Activated naive CD8-positive, alpha-beta T cell (primary cell): Measurements from ENCODE around the gene PPM1H.

Source experiments
- H3K27ac Mint-ChIP-seq: one replicate; pipeline ENCODE4 v1.8.0; 2021; ENCODE audit warnings: mixed read lengths
- H3K27me3 Mint-ChIP-seq: one replicate; pipeline ENCODE4 v1.8.0; 2021; ENCODE audit warnings: mixed read lengths
- H3K36me3 Mint-ChIP-seq: one replicate; pipeline ENCODE4 v1.8.0; 2021; ENCODE audit warnings: mixed read lengths
- H3K4me1 Mint-ChIP-seq: one replicate; pipeline ENCODE4 v1.8.0; 2021; ENCODE audit warnings: low read depth, mixed read lengths
- H3K4me3 Mint-ChIP-seq: one replicate; pipeline ENCODE4 v1.8.0; 2021; ENCODE audit warnings: mild to moderate bottlenecking, mixed read lengths
- H3K9me3 Mint-ChIP-seq: one replicate; pipeline ENCODE4 v1.8.0; 2021; ENCODE audit warnings: low read depth, mixed read lengths

The PPM1H gene

DNA sequence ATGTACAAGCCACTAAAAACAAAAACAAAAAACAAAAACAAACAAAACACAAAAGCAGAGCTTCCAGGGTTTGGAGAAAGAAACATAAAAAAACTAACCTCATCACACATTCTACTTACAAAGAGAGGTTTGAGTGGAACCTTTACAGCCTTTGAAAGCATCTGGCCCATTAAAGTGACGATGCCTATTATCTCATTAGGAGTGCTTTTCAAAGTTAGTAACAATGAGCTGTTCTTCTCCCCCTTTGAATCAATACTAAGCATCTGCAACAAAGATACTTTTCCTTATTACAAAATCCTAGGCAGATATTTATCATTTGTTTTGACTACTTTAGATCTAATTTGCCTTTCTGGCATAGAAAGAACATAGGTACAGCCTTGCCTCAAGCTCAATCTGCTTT is 217.3 kb downstream of the PPM1H start:
- H3K27me3 Mint-ChIP-seq, result no peaks in the 10 kb centered on the region
- no peaks in the 10 kb centered on the region for H3K4me1 Mint-ChIP-seq
- H3K36me3 Mint-ChIP-seq, result no peaks in the 10 kb centered on the region
- H3K4me3 Mint-ChIP-seq, result no peak overlapping the region
- no peak overlapping the region for H3K27ac Mint-ChIP-seq
- H3K9me3 Mint-ChIP-seq, result no peaks in the 10 kb centered on the region

DNA sequence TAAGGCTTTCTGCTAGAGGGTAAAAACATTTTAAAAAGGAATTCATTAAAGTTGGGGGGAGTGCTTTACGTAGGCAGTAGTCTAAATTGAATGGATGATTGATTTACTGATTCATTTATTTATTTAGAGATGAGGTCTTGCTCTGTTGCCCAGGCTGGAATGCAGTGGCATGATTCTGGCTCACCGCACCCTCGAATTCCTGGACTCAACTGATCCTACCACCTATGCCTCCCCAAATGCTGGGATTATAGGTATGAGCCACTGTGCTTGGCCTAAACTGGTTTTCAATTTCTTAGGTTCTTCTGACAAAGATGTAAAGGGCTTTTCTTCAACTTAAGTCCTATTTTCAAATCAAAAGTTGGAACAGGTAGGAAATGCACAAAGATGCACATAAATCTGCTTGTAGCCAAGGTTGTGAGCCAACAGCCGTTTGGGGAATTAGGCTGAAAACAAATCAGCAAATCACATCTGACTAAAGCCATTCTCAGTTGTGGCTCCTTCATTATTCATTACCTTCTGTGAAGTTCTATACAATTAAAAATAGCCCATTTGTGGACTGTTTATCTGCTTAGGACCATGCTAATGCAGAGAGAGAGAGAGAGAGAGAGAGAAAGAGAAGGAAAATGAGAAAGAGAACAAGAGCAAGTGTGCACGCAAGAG is 218.0 kb downstream of the PPM1H start:
- H3K27me3 Mint-ChIP-seq, result no peaks in the 10 kb centered on the region
- H3K36me3 Mint-ChIP-seq, result no peaks in the 10 kb centered on the region
- H3K27ac Mint-ChIP-seq, result no peak overlapping the region
- no peaks in the 10 kb centered on the region for H3K9me3 Mint-ChIP-seq
- H3K4me1 Mint-ChIP-seq, result no peaks in the 10 kb centered on the region
- H3K4me3 Mint-ChIP-seq, result no peak overlapping the region

DNA sequence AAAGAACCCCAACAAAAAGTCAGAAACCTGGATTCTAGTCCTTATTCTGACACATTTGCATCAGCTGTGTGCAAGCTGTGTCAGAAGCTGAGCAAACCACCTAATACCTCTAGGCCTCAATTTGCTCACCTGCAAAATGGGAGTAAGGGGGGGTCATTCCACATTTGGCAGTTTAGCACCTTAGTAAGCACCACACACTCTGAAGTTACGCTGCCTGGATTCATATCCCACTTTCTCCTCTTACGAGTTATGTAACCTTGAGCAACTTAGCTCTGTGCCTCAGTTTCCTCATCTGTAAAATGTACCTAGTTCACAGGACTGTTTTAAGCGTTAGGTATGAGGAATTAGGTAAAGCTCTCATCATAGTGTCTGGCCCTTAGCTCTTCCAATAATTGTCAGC is 218.9 kb downstream of the PPM1H start:
- Mint-ChIP-seq H3K4me1 (no peaks in the 10 kb centered on the region), H3K9me3 (no peaks in the 10 kb centered on the region), H3K27ac (no peak overlapping the region), H3K27me3 (no peaks in the 10 kb centered on the region), H3K4me3 (no peak overlapping the region), H3K36me3 (no peaks in the 10 kb centered on the region)

DNA sequence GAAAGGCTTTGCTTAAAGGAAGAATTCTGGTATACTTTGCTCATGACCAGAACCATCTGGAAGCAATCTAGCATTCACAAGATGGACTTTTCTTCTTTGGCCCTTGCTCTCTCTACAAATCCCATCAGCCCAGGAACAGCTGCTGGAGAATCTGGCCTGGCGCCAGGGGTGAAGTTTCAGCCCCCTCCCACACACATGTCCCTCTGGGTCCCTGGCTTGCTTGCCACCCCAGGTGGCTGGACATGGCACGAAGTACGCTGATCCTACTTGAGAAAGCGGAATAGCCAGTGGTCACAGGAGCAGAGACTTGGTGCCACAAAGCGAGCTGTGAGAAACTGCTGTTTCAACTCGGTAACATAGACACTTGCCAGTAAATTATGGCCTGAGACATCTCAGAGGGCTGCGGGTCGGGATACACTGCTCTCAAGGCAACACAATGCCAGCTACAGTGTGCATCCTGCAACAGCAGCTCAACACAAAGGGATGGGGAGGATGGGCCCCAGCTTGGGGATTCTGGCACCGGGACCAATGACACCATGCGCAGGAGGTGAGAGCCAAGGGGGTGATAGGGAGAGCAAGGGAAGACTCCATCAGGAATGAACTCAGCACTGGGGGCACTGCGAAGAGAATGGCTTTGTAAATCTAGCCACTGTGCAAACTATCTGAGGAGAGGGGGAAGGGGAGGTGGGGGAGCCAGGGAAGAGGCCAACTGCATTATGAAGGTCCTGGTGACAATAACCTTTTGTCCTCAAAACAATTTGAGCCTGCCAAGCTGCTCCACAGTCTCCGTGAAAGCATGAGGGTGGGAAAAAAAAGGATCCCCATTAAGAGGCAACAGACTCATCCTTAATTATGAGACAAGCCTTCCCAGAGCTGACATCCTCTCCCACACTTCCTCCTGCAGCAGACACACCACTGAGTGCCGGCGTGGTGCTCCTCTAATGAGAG is 219.9 kb downstream of the PPM1H start:
- H3K4me3 Mint-ChIP-seq, result no peak overlapping the region
- H3K27ac Mint-ChIP-seq, result no peak overlapping the region
- H3K27me3 Mint-ChIP-seq, result no peaks in the 10 kb centered on the region
- no peaks in the 10 kb centered on the region for H3K4me1 Mint-ChIP-seq
- H3K9me3 Mint-ChIP-seq, result no peaks in the 10 kb centered on the region
- H3K36me3 Mint-ChIP-seq, result no peaks in the 10 kb centered on the region

- H3K4me3 Mint-ChIP-seq, result no peak overlapping the region
- no peak overlapping the region for H3K27ac Mint-ChIP-seq
- no peaks in the 10 kb centered on the region for H3K9me3 Mint-ChIP-seq
- H3K36me3 Mint-ChIP-seq, result no peaks in the 10 kb centered on the region
- H3K27me3 Mint-ChIP-seq, result no peaks in the 10 kb centered on the region
- H3K4me1 Mint-ChIP-seq, result no peaks in the 10 kb centered on the region
Observed at GRCh38 chr12:62714181-62714773, 220.7 kb downstream of the PPM1H start.

- no peaks in the 10 kb centered on the region for H3K27me3 Mint-ChIP-seq
- no peak overlapping the region for H3K27ac Mint-ChIP-seq
- no peaks in the 10 kb centered on the region for H3K36me3 Mint-ChIP-seq
- no peaks in the 10 kb centered on the region for H3K4me1 Mint-ChIP-seq
- H3K4me3 Mint-ChIP-seq, result no peak overlapping the region
- no peaks in the 10 kb centered on the region for H3K9me3 Mint-ChIP-seq
Observed at GRCh38 chr12:62713723-62714122, 221.2 kb downstream of the PPM1H start.

DNA sequence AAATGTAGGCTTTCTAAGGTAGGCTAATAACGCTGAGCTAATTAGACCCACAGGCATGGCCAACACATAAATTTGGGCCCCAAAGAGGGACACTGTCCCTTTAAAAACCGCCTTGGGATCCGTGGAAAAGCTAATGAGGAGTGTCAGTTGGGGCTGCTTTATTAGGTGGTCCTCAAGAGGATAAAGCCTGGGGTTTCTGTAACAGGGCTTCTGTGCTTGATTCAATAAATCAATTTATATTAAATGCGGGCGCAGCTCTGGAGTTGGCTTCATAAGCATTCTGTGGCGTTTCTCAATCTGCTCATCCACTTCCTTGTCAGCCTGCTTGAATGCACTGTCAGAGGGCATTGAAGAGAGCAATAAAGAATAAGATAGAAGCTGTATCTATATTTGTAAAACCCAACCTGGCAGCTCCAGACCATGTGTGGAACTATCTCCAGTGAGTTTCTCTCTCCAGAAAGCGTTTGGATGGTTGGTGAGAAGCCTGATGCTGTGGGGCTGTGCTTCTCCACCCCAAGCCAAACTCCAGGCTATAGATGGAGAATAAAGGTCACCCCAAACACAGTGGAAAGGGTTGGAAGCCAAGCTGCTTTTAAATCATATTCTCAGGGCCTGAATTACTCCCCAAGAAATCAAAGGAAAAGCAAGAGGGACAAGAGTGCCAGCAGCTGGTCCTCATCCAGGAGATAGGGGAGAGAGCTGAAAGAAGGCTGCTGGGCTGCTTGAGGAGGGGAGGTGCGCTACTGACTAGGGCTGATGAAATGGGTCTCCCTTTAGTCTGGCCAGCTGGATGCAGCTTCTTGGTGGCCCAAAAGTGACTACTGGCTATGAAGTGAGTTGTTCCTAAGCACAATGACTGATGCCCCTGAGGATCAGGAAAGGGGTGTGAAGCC is 222.0 kb downstream of the PPM1H start:
- Mint-ChIP-seq H3K36me3 (no peaks in the 10 kb centered on the region), H3K27ac (no peak overlapping the region), H3K27me3 (no peaks in the 10 kb centered on the region), H3K4me3 (no peak overlapping the region), H3K4me1 (no peaks in the 10 kb centered on the region), H3K9me3 (no peaks in the 10 kb centered on the region)

GRCh38 chr12:62711631-62712241 is 223.2 kb downstream of the PPM1H start:
- no peaks in the 10 kb centered on the region for H3K9me3 Mint-ChIP-seq

GRCh38 chr12:62709311-62709710 is 225.6 kb downstream of the PPM1H start:
- no peaks in the 10 kb centered on the region for H3K9me3 Mint-ChIP-seq
- no peaks in the 10 kb centered on the region for H3K36me3 Mint-ChIP-seq
- no peak overlapping the region for H3K27ac Mint-ChIP-seq
- H3K4me3 Mint-ChIP-seq, result no peak overlapping the region
- no peaks in the 10 kb centered on the region for H3K27me3 Mint-ChIP-seq
- H3K4me1 Mint-ChIP-seq, result no peaks in the 10 kb centered on the region

More at GRCh38 chr12:62711631-62712241, 223.2 kb downstream of the PPM1H start:
- H3K27ac Mint-ChIP-seq, result no peak overlapping the region
- no peak overlapping the region for H3K4me3 Mint-ChIP-seq
- no peaks in the 10 kb centered on the region for H3K4me1 Mint-ChIP-seq
- no peaks in the 10 kb centered on the region for H3K27me3 Mint-ChIP-seq
- H3K36me3 Mint-ChIP-seq, result no peaks in the 10 kb centered on the region

- Mint-ChIP-seq H3K36me3 (no peaks in the 10 kb centered on the region), H3K27me3 (peaks cover under 1% of the 10 kb centered on the region), H3K9me3 (no peaks in the 10 kb centered on the region), H3K4me1 (no peaks in the 10 kb centered on the region), H3K4me3 (no peak overlapping the region), H3K27ac (no peak overlapping the region)
Observed at GRCh38 chr12:62707939-62708338, 227.0 kb downstream of the PPM1H start.

GRCh38 chr12:62705846-62706245 is 229.1 kb downstream of the PPM1H start:
- Mint-ChIP-seq H3K4me3 (no peak overlapping the region), H3K4me1 (no peaks in the 10 kb centered on the region), H3K9me3 (no peaks in the 10 kb centered on the region)

DNA sequence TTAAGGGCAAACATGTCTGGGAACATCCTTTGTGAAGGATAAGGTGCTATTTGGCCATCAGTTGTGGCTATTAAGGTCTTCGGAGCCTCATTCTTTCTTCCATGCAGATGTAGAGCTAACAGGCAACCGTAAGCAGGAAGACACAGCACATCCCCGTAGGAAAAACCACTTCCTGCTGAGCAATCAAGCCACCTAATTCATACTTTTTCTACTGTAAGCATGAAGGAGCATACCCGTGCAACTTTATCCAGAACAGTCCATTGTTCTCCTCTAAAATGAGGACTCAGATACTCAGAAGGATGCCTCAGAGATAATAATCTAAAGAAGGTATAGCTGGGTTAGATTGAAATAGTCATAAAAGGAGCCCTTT is 232.0 kb downstream of the PPM1H start:
- Mint-ChIP-seq H3K36me3 (no peaks in the 10 kb centered on the region), H3K4me1 (no peaks in the 10 kb centered on the region), H3K27me3 (peaks cover 1% of the 10 kb centered on the region), H3K27ac (no peak overlapping the region), H3K9me3 (no peaks in the 10 kb centered on the region), H3K4me3 (no peak overlapping the region)

More at GRCh38 chr12:62705846-62706245, 229.1 kb downstream of the PPM1H start:
- H3K27me3 Mint-ChIP-seq, result peaks cover 1% of the 10 kb centered on the region
- no peak overlapping the region for H3K27ac Mint-ChIP-seq
- H3K36me3 Mint-ChIP-seq, result no peaks in the 10 kb centered on the region

GRCh38 chr12:62701492-62701891 is 233.5 kb downstream of the PPM1H start:
- no peaks in the 10 kb centered on the region for H3K9me3 Mint-ChIP-seq
- no peak overlapping the region for H3K27ac Mint-ChIP-seq
- no peaks in the 10 kb centered on the region for H3K36me3 Mint-ChIP-seq
- H3K4me3 Mint-ChIP-seq, result no peak overlapping the region
- peaks cover 1% of the 10 kb centered on the region for H3K27me3 Mint-ChIP-seq
- H3K4me1 Mint-ChIP-seq, result no peaks in the 10 kb centered on the region
